Measurements from ENCODE around the gene JAML.

JAML gene

DNA sequence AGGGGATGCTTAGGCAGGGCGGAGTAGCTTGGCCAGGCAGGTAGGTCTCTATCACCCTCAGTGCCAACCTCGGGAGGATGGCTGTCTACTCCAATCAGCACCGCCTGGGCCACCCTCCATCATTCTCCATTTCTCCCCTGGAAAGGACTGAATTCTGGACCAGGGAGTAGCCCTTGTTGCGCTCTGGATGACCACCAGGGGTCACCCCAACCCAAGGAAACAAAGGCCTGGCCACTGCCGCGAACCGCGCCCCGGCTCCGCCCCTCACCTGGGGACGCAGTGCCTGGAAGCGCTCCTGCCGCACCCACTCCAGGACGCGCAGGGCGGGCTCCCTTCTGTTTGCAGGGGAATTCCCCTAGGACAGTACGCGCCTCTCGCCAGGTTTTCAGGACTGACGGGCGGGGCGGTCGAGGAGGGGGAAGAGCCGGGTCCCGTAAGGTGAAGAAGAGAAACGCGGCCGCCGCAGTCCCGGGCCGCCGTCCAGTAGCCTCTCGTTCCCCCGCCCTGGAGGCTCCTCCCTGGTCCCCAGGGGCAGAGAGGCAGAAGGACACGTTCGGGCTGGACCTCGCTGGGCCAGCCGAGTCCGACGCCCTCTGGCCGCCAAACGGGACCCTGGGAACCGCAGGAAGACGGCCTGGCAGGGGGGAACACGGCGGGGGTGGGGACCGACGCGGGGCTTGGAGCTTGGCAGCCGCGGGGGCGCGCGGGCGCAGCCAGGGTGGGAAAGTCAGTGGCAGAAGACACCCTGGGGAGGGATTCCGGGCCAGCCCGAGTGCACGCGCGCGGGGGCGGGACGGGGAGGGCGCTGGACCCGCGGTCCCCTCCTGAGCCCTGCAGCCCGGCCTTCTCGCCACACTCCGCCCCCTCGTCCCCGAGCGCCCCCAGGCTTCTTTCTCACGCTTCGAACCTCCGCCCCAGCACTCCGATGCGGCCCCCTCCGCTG is 79.3 kb downstream of the JAML start:
- TF ChIP-seq SPI1 (IDR thresholded peaks at IDR 0.05; ENCODE audit: low read depth, low read length) (no peak), POLR2AphosphoS5 (IDR thresholded peaks at IDR 0.05; ENCODE audit: low read depth, low read length) (no peak), PAX5 (IDR thresholded peaks at IDR 0.05; ENCODE audit: insufficient read depth, low read length, severe bottlenecking) (no peak), POU2F2 (IDR thresholded peaks at IDR 0.05; ENCODE audit: low read depth, low read length) (no peak), POLR2A (IDR thresholded peaks at IDR 0.05; ENCODE audit: low read depth, low read length) (no peak), TAF1 (IDR thresholded peaks at IDR 0.05; ENCODE audit: low read depth, low read length) (no peak)
- DNase-seq (ENCODE audit: insufficient read length, low spot score) (peak; percentile 97), FAIRE-seq (peak; percentile 93)

DNA sequence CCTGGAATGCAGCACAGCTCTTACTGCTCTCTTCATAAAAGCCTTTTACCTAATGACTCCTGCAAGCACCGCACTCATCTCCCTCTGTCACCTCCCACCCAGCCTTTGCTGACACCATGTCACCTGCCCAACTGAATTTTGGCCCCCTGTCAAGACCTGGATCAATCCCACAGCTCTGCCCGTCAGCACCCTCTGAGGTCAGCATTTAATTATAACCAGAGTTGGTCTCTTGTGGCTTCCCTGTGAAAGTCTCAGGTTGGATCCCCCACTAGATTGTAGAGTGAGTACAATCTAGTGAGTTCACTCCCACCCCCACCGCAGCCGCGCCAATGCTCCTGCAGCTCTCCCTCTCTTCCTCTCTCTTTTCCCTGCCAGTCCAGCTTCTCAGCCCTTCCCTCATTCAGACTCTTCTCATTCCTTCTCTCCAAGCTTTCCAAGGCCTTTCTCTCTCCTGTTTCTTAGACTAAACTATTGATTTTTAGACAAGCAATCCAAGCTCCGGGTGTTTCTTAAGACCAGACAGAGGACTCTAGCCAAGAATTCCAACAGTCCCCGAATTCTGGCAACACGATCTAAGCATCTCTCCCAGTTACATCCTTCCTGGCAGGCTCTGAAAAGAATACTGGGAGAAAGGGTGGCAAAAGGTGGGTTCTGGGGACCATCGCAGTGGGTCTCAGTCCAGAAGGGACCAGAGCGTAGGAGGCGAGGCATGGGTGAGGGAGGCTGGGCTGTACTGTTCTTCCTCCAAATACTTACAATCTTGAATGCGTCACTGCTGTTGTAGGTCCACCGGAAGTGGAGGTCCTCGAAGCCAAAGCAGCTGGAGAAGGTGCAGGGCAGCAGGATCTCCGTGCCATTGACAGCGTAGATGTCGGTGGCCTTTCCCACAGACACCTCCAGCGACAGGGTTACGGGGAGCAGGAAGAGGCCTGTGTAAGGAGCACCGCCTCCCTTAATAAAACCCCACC is 80.2 kb downstream of the JAML start:
- FAIRE-seq (no peak), DNase-seq (ENCODE audit: insufficient read length, low spot score) (no peak)
- TF ChIP-seq POU2F2 (IDR thresholded peaks at IDR 0.05; ENCODE audit: low read depth, low read length) (no peak), POLR2A (IDR thresholded peaks at IDR 0.05; ENCODE audit: low read depth, low read length) (no peak), SPI1 (IDR thresholded peaks at IDR 0.05; ENCODE audit: low read depth, low read length) (no peak), TAF1 (IDR thresholded peaks at IDR 0.05; ENCODE audit: low read depth, low read length) (no peak), PAX5 (IDR thresholded peaks at IDR 0.05; ENCODE audit: insufficient read depth, low read length, severe bottlenecking) (no peak)
